WTC11 (cell line): ENCODE data around the gene ZC2HC1C. TPM values are rescaled to one million over a fixed set of nuclear protein-coding genes. Genes with fewer than 3 reads are reported as not detected.

ENCODE experiments used
- ATAC-seq: fragments of 200-7000 bp; cut with Tn5 transposase; 2 replicates; pipeline ENCODE4 v1.10.0; 2021; ENCODE audit warnings: mild to moderate bottlenecking, moderate library complexity
- Bru-seq: library from RNA; stranded (reverse); fragments of 400-500 nt; gene quantifications from one replicate; lab custom pipeline; 2021; lab: Mats Ljungman, UMichigan
- CTCF ChIA-PET: fragments of 300-600 bp; sonication (Branson Sonifier 250); formaldehyde crosslinking; loops from one replicate; lab custom pipeline; 2021; ENCODE audit warnings: antibody characterized with exemption; lab: Charles Lee
- POLR2A ChIA-PET: fragments of 350-600 bp; sonication (Branson Sonifier 250); formaldehyde crosslinking; loops from one replicate; lab custom pipeline; 2021; ENCODE audit warnings: antibody characterized with exemption; lab: Charles Lee
- DNase-seq: peaks from one replicate; pipeline ENCODE4 v3.0.0; 2021; ENCODE audit warnings: low spot score
- H3K27ac Mint-ChIP-seq: 2 replicates; pipeline ENCODE4 v1.8.0; 2021; ENCODE audit warnings: mixed read lengths
- H3K27me3 Mint-ChIP-seq: 2 replicates; pipeline ENCODE4 v1.8.0; 2021; ENCODE audit warnings: low read depth, mild to moderate bottlenecking, moderate library complexity, mixed read lengths
- H3K36me3 Mint-ChIP-seq: 2 replicates; pipeline ENCODE4 v1.8.0; 2021; ENCODE audit warnings: mixed read lengths
- H3K4me1 Mint-ChIP-seq: 2 replicates; pipeline ENCODE4 v1.8.0; 2022; ENCODE audit warnings: mixed read lengths
- H3K4me3 Mint-ChIP-seq: 2 replicates; pipeline ENCODE4 v1.8.0; 2021; ENCODE audit warnings: mild to moderate bottlenecking, moderate library complexity, mixed read lengths
- H3K9me3 Mint-ChIP-seq: 2 replicates; pipeline ENCODE4 v1.8.0; 2021; ENCODE audit warnings: mixed read lengths
- ETV6 ChIP-seq: sonication (generic); formaldehyde crosslinking; IDR thresholded peaks from 2 replicates; pipeline ENCODE4 v1.8.1; 2022; ENCODE audit warnings: mild to moderate bottlenecking, missing genetic modification reagents
- FOXJ3 ChIP-seq: sonication (generic); formaldehyde crosslinking; IDR thresholded peaks from 2 replicates; pipeline ENCODE4 v1.9.0; 2021; ENCODE audit warnings: missing genetic modification reagents, mild to moderate bottlenecking, borderline replicate concordance
- FOXK1 ChIP-seq: sonication (generic); formaldehyde crosslinking; IDR thresholded peaks from 2 replicates; pipeline ENCODE4 v1.8.0; 2022; ENCODE audit warnings: mild to moderate bottlenecking, moderate library complexity, missing genetic modification reagents
- FOXP1 ChIP-seq: sonication (generic); formaldehyde crosslinking; IDR thresholded peaks from 2 replicates; pipeline ENCODE4 v1.8.0; 2022; ENCODE audit warnings: missing genetic modification reagents, mild to moderate bottlenecking, moderate library complexity, borderline replicate concordance
- FOXP4 ChIP-seq: sonication (generic); formaldehyde crosslinking; IDR thresholded peaks from 2 replicates; pipeline ENCODE4 v1.8.0; 2022; ENCODE audit warnings: mild to moderate bottlenecking, missing genetic modification reagents
- GABPB1 ChIP-seq: sonication (generic); formaldehyde crosslinking; IDR thresholded peaks from 2 replicates; pipeline ENCODE4 v1.8.1; 2023; ENCODE audit warnings: mild to moderate bottlenecking, missing genetic modification reagents
- IRF2 ChIP-seq: sonication (generic); formaldehyde crosslinking; IDR thresholded peaks from 2 replicates; pipeline ENCODE4 v1.8.0; 2022; ENCODE audit warnings: low read depth, missing genetic modification reagents, borderline replicate concordance
- KAT7 ChIP-seq: sonication (generic); formaldehyde crosslinking; IDR thresholded peaks from 2 replicates; pipeline ENCODE4 v1.8.1; 2023; ENCODE audit warnings: missing genetic modification reagents, mild to moderate bottlenecking, borderline replicate concordance
- MXD4 ChIP-seq: fragments of 250-450 bp; sonication (Bioruptor Pico); IDR thresholded peaks from 2 replicates; pipeline ENCODE4 v1.8.0; 2021; ENCODE audit warnings: mild to moderate bottlenecking, moderate library complexity, borderline replicate concordance
- NR1H2 ChIP-seq: sonication (generic); formaldehyde crosslinking; IDR thresholded peaks from 2 replicates; pipeline ENCODE4 v1.9.0; 2021; ENCODE audit warnings: mild to moderate bottlenecking, moderate library complexity, missing genetic modification reagents
- NR2C2 ChIP-seq: sonication (generic); formaldehyde crosslinking; IDR thresholded peaks from 2 replicates; pipeline ENCODE4 v1.8.0; 2022; ENCODE audit warnings: mild to moderate bottlenecking, missing genetic modification reagents
- OVOL2 ChIP-seq: fragments of 250-450 bp; sonication (Bioruptor Pico); IDR thresholded peaks from 2 replicates; pipeline ENCODE4 v1.9.0; 2021; ENCODE audit warnings: mild to moderate bottlenecking, borderline replicate concordance
- SMAD4 ChIP-seq: sonication (generic); formaldehyde crosslinking; IDR thresholded peaks from 2 replicates; pipeline ENCODE4 v1.8.0; 2022; ENCODE audit warnings: mild to moderate bottlenecking, missing genetic modification reagents
- STAT6 ChIP-seq: sonication (generic); formaldehyde crosslinking; conservative IDR thresholded peaks from 2 replicates; pipeline ENCODE4 v1.8.1; 2023; ENCODE audit warnings: mild to moderate bottlenecking, low read depth, missing genetic modification reagents, moderate library complexity
- TEAD1 ChIP-seq: sonication (generic); formaldehyde crosslinking; IDR thresholded peaks from 2 replicates; pipeline ENCODE4 v1.8.0; 2022; ENCODE audit warnings: mild to moderate bottlenecking, missing genetic modification reagents
- ZNF138 ChIP-seq: sonication (generic); formaldehyde crosslinking; conservative IDR thresholded peaks from 2 replicates; pipeline ENCODE4 v1.8.1; 2022; ENCODE audit warnings: mild to moderate bottlenecking, moderate library complexity, missing genetic modification reagents
- ZNF396 ChIP-seq: fragments of 250-450 bp; sonication (Bioruptor Pico); IDR thresholded peaks from 2 replicates; pipeline ENCODE4 v1.8.0; 2021; ENCODE audit warnings: mild to moderate bottlenecking, moderate library complexity, borderline replicate concordance
- long read RNA-seq, 3 experiments: library from RNA in 1 of 3; library from capped mRNA in 1 of 3; library from polyadenylated mRNA in 1 of 3; unstranded in 2 of 3; stranded (forward) in 1 of 3; transcript quantifications; one replicate each; pipeline ENCODE4 v2.0.0, GENCODE V29; 2021
- total RNA-seq: library from RNA; stranded (reverse); gene quantifications from 3 replicates; pipeline ENCODE4 v1.2.3, GENCODE V29; 2021
- TF ChIP-seq, protein P1 (sequence below): sonication (generic); formaldehyde crosslinking; IDR thresholded peaks from 2 replicates; pipeline ENCODE4 v1.8.0; 2023; ENCODE audit warnings: mild to moderate bottlenecking, missing genetic modification reagents
- TF ChIP-seq, protein P2 (sequence below): sonication (generic); formaldehyde crosslinking; IDR thresholded peaks from 2 replicates; pipeline ENCODE4 v1.8.1; 2023; ENCODE audit warnings: mild to moderate bottlenecking, missing genetic modification reagents, borderline replicate concordance
- TF ChIP-seq, protein P3 (sequence below): fragments of 250-450 bp; sonication (Bioruptor Pico); IDR thresholded peaks from 2 replicates; pipeline ENCODE4 v1.8.0; 2021; ENCODE audit warnings: mild to moderate bottlenecking
- TF ChIP-seq, protein P4 (sequence below): fragments of 250-450 bp; sonication (Bioruptor Pico); IDR thresholded peaks from 2 replicates; pipeline ENCODE4 v2.1.2; 2022; ENCODE audit warnings: mild to moderate bottlenecking, moderate library complexity

The ZC2HC1C gene
- total RNA-seq (1.3 to 1.8 TPM (median 1.6 TPM) in 3 replicates), Bru-seq, nascent RNA (percentile 39 among the genes with signal in this experiment)
- long read RNA-seq, experiment 1, full-length matches to known transcripts, result 4 of 6 reads
- long read RNA-seq, experiment 1, partial matches to known transcripts, result 0 of 6 reads
- long read RNA-seq, experiment 1, other reads (novel, unspliced or antisense), result 2 of 6 reads
- long read RNA-seq, experiment 2, result 0 reads
- long read RNA-seq, experiment 3, partial matches to known transcripts, result 0 of 3 reads
- long read RNA-seq, experiment 3, other reads (novel, unspliced or antisense), result 3 of 3 reads

GRCh38 chr14:75069121-75069810 is at the start of gene ZC2HC1C:
ZC2HC1C (plus strand) TSS chr14:75069641; CDS start chr14:75070574, 933 bp downstream.
- no peak within 1 kb of the TSS for H3K4me3 Mint-ChIP-seq
- CTCF ChIA-PET, result interaction anchor here (0.6 to 1.8 kb wide), 13 partner anchors 19 to 419 kb away, joined by 3 to 17 read pairs (median 5); partner anchors contain the start of gene NEK9
- no peaks in the 10 kb centered on the region for H3K9me3 Mint-ChIP-seq
- TF ChIP-seq, protein P1, sequence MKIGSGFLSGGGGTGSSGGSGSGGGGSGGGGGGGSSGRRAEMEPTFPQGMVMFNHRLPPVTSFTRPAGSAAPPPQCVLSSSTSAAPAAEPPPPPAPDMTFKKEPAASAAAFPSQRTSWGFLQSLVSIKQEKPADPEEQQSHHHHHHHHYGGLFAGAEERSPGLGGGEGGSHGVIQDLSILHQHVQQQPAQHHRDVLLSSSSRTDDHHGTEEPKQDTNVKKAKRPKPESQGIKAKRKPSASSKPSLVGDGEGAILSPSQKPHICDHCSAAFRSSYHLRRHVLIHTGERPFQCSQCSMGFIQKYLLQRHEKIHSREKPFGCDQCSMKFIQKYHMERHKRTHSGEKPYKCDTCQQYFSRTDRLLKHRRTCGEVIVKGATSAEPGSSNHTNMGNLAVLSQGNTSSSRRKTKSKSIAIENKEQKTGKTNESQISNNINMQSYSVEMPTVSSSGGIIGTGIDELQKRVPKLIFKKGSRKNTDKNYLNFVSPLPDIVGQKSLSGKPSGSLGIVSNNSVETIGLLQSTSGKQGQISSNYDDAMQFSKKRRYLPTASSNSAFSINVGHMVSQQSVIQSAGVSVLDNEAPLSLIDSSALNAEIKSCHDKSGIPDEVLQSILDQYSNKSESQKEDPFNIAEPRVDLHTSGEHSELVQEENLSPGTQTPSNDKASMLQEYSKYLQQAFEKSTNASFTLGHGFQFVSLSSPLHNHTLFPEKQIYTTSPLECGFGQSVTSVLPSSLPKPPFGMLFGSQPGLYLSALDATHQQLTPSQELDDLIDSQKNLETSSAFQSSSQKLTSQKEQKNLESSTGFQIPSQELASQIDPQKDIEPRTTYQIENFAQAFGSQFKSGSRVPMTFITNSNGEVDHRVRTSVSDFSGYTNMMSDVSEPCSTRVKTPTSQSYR, result no peak
- TF ChIP-seq KAT7 (CRISPR knock-in tag) (0 out of 2 replicates have a peak, but pooled peaks have one; percentile 36), IRF2 (CRISPR knock-in tag) (no peak), FOXP1 (CRISPR knock-in tag) (peak; percentile 80), OVOL2 (CRISPR knock-in tag) (no peak), FOXP4 (CRISPR knock-in tag) (peak; percentile 44; the same call in 1 of the 2 replicates), NR2C2 (CRISPR knock-in tag) (no peak), NR1H2 (CRISPR knock-in tag) (no peak), STAT6 (no peak), ZNF396 (no peak), ZNF138 (CRISPR knock-in tag) (no peak), TEAD1 (CRISPR knock-in tag) (peak; percentile 68; the same call in 1 of the 2 replicates), SMAD4 (CRISPR knock-in tag) (no peak; the same call in 1 of the 2 replicates), ETV6 (0 out of 2 replicates have a peak, but pooled peaks have one; percentile 61), FOXJ3 (CRISPR knock-in tag) (no peak), MXD4 (no peak), GABPB1 (CRISPR knock-in tag) (peak; percentile 65; the same call in 1 of the 2 replicates), FOXK1 (CRISPR knock-in tag) (no peak; the same call in 1 of the 2 replicates)
- TF ChIP-seq, protein P2, sequence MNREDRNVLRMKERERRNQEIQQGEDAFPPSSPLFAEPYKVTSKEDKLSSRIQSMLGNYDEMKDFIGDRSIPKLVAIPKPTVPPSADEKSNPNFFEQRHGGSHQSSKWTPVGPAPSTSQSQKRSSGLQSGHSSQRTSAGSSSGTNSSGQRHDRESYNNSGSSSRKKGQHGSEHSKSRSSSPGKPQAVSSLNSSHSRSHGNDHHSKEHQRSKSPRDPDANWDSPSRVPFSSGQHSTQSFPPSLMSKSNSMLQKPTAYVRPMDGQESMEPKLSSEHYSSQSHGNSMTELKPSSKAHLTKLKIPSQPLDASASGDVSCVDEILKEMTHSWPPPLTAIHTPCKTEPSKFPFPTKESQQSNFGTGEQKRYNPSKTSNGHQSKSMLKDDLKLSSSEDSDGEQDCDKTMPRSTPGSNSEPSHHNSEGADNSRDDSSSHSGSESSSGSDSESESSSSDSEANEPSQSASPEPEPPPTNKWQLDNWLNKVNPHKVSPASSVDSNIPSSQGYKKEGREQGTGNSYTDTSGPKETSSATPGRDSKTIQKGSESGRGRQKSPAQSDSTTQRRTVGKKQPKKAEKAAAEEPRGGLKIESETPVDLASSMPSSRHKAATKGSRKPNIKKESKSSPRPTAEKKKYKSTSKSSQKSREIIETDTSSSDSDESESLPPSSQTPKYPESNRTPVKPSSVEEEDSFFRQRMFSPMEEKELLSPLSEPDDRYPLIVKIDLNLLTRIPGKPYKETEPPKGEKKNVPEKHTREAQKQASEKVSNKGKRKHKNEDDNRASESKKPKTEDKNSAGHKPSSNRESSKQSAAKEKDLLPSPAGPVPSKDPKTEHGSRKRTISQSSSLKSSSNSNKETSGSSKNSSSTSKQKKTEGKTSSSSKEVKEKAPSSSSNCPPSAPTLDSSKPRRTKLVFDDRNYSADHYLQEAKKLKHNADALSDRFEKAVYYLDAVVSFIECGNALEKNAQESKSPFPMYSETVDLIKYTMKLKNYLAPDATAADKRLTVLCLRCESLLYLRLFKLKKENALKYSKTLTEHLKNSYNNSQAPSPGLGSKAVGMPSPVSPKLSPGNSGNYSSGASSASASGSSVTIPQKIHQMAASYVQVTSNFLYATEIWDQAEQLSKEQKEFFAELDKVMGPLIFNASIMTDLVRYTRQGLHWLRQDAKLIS (CRISPR knock-in tag), result no peak
- TF ChIP-seq, protein P3, sequence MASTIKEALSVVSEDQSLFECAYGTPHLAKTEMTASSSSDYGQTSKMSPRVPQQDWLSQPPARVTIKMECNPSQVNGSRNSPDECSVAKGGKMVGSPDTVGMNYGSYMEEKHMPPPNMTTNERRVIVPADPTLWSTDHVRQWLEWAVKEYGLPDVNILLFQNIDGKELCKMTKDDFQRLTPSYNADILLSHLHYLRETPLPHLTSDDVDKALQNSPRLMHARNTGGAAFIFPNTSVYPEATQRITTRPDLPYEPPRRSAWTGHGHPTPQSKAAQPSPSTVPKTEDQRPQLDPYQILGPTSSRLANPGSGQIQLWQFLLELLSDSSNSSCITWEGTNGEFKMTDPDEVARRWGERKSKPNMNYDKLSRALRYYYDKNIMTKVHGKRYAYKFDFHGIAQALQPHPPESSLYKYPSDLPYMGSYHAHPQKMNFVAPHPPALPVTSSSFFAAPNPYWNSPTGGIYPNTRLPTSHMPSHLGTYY, result no peak
- TF ChIP-seq, protein P4, sequence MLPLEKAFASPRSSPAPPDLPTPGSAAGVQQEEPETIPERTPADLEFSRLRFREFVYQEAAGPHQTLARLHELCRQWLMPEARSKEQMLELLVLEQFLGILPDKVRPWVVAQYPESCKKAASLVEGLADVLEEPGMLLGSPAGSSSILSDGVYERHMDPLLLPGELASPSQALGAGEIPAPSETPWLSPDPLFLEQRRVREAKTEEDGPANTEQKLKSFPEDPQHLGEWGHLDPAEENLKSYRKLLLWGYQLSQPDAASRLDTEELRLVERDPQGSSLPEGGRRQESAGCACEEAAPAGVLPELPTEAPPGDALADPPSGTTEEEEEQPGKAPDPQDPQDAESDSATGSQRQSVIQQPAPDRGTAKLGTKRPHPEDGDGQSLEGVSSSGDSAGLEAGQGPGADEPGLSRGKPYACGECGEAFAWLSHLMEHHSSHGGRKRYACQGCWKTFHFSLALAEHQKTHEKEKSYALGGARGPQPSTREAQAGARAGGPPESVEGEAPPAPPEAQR (CRISPR knock-in tag), result no peak

More at GRCh38 chr14:75069121-75069810, at the start of gene ZC2HC1C:
- DNase-seq (peak; percentile 97), ATAC-seq (peak; percentile 87)
- Mint-ChIP-seq H3K27me3 (no peaks in the 10 kb centered on the region), H3K4me1 (peaks cover 10% of the 10 kb centered on the region), H3K27ac (peak within 1 kb of the TSS; percentile 98), H3K36me3 (no peaks in the 10 kb centered on the region)
- POLR2A ChIA-PET, result interaction anchor here (0.6 to 1.4 kb wide), 6 partner anchors 17 to 226 kb away, joined by 3 to 5 read pairs (median 3); partner anchors contain the start of gene RPS6KL1
